Stimulated activated CD4-positive, alpha-beta T cell treated with anti-CD3 and anti-CD28 coated beads, Interleukin-15, amount 100 ng/mL, for 1 hour (primary cell): Measurements from ENCODE around the gene CD6.
A peak's percentile ranks its signal among the peaks of the same experiment; 100 is the strongest.

Source experiments
- DNase-seq, 2 donors: peaks; one replicate each; pipeline ENCODE4 v3.0.0-alpha.2; 2020; ENCODE audit warnings: low read depth in 1 of 2, low spot score in 1 of 2

The CD6 gene

GRCh38 chr11:60982184-60982583 is 10.7 kb downstream of the CD6 start:
- DNase-seq: no peak

GRCh38 chr11:60984149-60984548 is 12.7 kb downstream of the CD6 start:
- no peak for DNase-seq

GRCh38 chr11:60984636-60985035 is 13.2 kb downstream of the CD6 start:
- no peak for DNase-seq

- no peak for DNase-seq
These were observed 14.0 kb downstream of the CD6 start for GRCh38 chr11:60985501-60985900.

GRCh38 chr11:60985991-60986915 is 14.8 kb downstream of the CD6 start:
- DNase-seq: peak; percentile 71 to 80

DNA sequence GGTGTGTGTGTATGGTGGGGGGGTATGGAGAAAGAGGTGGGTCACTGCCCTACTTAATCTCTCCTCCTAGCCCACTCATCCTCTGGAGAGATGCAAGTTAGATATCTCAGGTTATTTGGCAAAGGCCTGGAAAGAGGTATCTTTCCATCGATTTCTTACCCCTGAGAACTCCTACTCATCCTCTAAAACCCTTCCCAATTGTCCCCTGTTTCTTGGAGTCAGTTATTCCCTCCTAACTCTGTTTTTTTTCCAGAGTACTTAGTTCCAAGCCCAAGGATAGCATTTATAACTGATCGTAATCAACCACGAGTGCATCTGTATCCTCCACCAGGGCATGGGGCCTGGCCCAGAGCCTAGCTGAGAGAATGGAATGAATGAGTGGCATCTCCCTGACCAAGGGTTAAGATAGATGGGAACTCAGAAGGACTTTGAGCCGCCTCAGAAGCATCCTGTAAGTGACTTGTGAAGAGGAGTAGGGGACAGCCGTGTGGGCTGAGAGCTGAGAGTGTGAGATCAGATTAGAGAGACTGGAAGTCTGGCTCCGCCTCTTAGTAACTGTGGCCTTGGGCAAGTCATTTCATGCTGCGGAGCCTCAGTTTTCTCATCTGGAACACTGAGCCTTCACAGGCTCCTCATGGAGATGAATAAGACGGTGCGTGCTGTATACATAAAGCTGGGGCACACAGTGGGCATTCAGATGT is 16.2 kb downstream of the CD6 start:
- DNase-seq: no peak

DNA sequence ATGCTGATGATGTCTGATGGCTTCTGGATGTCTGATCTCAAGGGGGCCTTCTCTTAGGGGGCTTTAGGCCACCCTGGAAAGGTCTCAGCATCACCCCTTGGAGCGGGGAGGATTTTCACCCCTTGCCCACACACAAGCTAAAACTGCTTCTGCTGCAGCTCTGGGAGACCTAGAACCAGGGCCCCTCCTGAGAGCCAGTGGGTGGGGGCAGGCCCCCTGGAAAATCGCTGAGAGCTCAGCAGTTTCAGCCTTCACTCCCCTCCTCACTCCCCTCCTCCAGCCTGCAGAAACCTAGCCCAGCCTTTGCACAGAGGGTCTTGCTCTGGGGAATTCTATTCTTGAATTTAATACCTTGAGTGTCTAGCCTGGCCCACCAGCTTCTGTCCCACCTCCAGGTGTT is 17.2 kb downstream of the CD6 start:
- DNase-seq: no peak

DNA sequence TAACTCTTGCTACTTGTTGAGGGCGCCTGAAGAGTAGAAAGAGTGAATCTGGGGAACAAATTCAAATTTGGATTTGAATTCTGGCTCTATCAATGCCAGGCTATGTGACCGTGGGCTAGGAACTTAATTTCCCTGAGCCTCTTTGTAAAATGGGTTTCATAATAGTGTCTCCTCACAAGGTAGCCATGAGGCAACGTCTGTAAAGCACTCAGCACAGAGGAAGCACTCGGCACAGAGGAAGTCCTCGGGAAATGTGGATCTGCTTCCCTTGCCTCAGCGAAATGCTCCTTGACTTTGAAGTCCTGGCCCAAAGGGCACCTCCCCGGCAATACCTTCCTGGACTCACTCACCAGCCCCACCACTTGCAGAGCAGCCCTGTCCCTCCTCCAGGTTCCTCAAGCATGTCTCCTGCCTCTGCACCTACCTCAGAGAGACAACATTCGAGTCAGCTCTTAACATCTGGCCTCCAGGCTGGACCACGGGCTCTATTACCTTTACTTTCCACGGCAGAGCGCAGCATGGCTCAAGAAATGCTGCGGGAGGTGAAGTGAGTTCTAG is 17.7 kb downstream of the CD6 start:
- DNase-seq: no peak

DNA sequence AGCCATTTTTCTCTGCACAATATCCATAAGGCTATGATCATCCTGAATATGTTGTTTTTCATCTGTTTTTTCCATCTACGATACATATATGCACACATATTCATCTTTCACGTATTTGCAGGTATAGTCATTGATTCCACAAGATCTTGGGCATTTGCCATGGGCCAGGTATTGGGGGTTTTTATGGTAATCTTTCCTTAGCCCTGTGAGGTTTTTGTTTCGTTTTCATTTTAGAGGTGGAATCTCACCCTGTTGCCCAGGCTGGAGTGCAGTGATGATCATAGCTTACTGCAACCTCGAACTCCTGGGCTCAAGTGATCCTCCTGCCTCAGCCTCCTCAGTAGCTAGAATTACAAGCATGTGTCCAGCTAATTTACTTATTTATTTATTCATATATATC is 20.0 kb downstream of the CD6 start:
- no peak for DNase-seq

GRCh38 chr11:60992842-60993409 is 21.4 kb downstream of the CD6 start:
- DNase-seq: no peak

DNA sequence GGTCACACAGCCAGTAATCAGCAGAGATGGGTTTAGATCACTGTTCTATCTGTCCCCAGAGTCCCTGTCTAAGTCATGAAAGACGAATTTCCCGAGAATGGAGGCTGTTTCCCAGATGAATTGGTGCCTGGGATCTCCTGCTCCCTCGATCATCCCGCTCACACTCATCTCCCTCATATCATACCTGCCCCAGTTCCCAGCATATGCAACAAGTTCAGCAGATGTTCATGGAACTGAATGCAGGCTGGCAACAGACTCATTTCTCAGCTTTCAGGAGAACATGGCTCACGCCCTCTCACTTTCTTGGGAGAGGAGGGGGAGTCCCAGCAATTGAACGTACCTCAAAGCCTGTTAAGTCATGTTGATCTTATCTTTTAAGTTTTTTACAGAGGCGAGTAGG is 22.1 kb downstream of the CD6 start:
- no peak for DNase-seq

DNA sequence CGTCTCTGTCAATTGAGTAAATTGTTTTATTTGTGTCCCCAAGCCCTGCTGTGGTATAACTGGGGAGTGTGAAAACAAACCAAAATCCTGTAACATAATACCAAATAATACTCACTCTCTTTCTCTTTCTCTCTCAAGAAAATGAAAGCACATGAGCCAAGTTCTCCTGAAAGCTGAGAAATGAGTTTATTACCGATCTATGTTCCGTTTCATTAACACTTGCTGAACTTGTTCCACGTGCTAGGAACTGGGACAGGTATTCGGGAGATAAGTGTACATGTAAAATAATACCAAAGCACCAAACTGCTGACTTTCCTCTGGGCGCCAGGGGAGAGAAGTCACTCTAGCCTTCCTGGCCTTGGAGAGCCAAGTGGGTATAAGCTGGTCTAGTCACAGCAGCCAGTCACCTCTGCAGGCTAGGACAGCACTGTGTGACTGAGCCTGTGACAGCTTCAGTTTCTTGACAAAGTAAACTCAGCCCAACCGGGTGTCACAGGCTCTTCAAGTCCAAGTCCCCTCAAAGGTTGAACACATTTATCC is 23.1 kb downstream of the CD6 start:
- no peak for DNase-seq

- DNase-seq: no peak
These were observed 24.3 kb downstream of the CD6 start for GRCh38 chr11:60995798-60996197.

DNA sequence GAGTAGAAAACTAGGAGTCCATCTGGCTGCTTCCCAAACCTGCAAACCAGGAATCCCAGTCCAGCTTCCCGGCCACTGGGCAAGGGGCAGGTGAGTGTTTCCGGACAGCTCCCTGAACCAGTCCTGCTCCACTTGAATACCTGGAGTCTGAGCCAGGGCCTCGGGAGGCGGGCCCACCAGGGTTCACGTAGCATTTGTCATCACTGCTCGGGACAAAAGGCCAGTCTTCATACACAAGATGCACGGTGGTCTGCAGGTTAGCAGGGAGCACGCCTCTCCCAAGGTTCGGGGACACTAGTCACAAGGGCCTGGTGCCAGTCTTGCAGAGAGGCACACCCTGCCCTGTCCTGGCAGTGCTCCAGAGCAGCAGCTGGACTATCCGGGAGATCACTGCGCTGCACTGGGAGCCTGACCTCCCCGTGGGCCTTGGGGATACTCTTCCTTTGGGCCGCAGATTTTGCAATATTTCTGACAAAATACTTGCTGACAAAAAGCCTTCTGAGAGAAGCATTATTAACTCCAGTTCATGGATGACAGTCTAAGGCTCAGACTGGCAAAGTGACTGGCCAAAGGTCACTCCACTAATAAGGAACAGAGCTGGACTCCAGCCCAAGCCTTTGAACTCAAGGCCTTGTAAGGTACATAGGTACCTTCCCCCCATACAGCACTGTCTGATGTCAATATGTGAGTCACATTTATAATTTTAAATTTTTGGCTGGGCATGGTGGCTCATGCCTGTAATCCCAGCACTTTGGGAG is 25.1 kb downstream of the CD6 start:
- DNase-seq: no peak

- DNase-seq: no peak
These were observed 28.9 kb downstream of the CD6 start for GRCh38 chr11:61000426-61000825.

DNA sequence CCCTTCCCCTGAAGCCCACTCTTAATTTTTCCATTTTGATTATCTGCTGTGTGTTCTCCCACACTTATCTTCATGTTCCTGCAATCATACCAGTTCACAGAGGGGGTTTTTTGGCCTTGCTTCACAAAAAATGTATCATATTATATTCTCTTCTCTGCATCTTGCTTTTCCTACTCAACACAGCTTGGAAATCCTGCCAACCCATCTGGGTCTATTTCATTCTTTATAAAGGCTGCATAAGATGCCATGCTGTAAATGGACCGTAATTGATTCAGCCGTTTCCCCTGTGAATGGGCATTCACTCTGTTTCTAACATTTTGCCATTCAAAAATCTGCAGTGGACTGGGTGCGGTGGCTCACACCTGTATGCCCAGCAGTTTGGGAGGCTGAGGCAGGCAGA is 30.5 kb downstream of the CD6 start:
- DNase-seq: no peak

DNA sequence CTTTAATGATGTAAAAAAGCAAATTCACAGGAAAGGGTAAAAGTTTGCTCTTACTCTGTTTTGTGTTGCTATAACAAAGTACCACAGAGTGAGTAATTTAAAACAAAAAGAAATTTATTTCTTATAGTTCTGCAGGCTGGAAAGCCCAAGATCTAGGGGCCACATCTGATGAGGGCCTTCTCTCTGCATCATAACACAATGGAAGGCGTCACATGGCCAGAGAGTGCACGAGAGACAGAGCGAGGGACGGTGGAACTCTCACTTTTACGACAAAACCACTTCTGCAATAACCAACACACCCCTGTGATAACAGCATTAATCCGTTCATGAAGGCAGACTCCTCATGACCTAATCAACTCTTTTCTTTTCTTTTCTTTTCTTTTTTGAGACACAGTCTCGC is 31.1 kb downstream of the CD6 start:
- DNase-seq: no peak

DNA sequence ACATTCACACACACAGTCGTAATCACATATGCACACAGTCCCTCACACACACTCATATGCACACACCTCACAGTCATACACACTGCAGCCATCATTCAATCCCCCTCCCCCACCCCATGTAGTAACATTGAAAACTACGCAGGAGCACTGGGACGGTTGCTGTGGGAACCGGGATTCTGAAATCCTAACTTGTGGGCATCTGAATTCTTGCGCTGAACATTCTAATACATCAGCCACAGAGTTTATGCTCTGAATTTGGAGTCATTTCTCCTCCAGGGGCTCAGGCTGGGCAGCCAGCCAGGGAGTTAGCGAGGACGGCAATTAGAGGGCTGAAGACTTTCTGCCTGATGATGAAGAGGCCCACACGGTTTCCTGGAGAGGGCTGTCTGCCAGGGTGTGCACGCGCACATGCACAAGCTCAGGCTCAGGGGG is 32.7 kb downstream of the CD6 start:
- DNase-seq: no peak

DNA sequence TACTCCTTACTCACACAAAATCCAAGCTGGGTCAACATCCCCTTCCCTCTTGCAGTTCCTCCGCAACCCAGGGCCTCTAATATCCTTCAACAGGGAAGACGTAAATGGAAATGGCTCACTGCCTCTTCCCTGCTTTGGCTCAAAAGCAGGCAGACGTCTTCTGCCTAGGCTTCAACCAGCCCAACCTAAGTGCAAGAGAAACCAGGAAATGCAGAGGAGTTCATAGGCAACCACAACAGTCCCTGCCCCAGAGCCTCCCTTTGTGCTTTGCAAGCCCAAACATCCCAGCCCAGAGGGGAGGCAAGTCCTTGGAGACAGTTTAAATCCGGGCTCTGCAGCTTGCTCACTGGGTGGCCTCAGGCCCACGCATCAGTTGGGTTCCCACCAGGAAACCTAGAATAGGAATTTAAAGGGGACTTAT is 33.3 kb downstream of the CD6 start:
- DNase-seq: no peak

DNA sequence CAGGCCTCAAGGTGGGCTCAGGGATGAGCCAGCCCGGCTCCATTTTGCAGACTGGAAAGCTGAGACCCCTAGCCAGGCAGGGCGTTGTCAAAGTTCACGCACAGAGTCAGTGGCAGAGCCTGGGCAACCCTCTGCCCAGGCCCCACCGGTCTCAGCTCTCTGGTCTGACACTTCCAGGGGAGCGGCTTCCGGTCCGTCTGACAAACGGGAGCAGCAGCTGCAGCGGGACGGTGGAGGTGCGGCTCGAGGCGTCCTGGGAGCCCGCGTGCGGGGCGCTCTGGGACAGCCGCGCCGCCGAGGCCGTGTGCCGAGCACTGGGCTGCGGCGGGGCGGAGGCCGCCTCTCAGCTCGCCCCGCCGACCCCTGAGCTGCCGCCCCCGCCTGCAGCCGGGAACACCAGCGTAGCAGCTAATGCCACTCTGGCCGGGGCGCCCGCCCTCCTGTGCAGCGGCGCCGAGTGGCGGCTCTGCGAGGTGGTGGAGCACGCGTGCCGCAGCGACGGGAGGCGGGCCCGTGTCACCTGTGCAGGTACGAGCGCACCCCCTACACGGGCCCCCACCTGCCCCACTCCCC is 36.0 kb downstream of the CD6 start:
- DNase-seq: no peak
